H1 (cell line): ENCODE results near the gene LGALS3. TPM values are rescaled to one million over a fixed set of nuclear protein-coding genes. Genes with fewer than 3 reads are reported as not detected.

ENCODE experiments used
- CHD2 ChIP-seq: IDR thresholded peaks from 2 replicates; pipeline ENCODE4 v1.6.1; 2012; ENCODE audit warnings: low read length, improper control_type of control experiment
- MAX ChIP-seq: IDR thresholded peaks from 2 replicates; pipeline ENCODE4 v1.6.1; 2012; ENCODE audit warnings: inconsistent platforms
- USF2 ChIP-seq: IDR thresholded peaks from 2 replicates; pipeline ENCODE4 v1.6.1; 2011; ENCODE audit warnings: low read length, improper control_type of control experiment
- polyA plus RNA-seq, 7 experiments: library from polyadenylated mRNA; depleted of rRNA in 3 of 7; stranded (reverse) in 5 of 7; unstranded in 2 of 7; fragments of >200 nt in 5 of 7; fragments of 200-250 nt in 2 of 7; gene quantifications; 1 replicate in 5 of 7; 2 replicates in 1 of 7; 4 replicates in 1 of 7; pipeline versions ENCODE4 v1.2.1 to v1.2.3, GENCODE V29; 2011 to 2013; ENCODE audit warnings: missing spikeins in 2 of 7, mixed read lengths in 2 of 7
- total RNA-seq: library from RNA; stranded (reverse); fragmentation: NEBNext Ultra II Directional; extraction: Animal tissue kit (Norgen Biotek cat#: 25700); gene quantifications from 2 replicates; pipeline ENCODE4 v1.2.1, GENCODE V29; 2021

The LGALS3 gene
- total and polyA plus RNA-seq, 2 of the 8 experiments (the other 6 are each of a cell fraction or from before 2014, with no cell fraction given), result 9.7 to 14.5 TPM

- TF ChIP-seq USF2 (no peak), MAX (no peak), CHD2 (no peak)
Measured at GRCh38 chr14:55097881-55098560, 31.0 kb upstream of the LGALS3 start (continued).
